Thyroid gland (tissue), 4 donors: ENCODE results near the gene TOX3. TPM values are rescaled to one million over a fixed set of nuclear protein-coding genes. Genes with fewer than 3 reads are reported as not detected.

Experiments used
- DNase-seq, 2 donors: peaks; one replicate each; pipeline ENCODE4 v3.0.0-alpha.2; 2019
- H3K27ac ChIP-seq, 3 donors: fragments of 200-600 bp; sonication (generic); 1 replicate in 2 of 3; 2 replicates in 1 of 3; pipeline ENCODE4 v1.5.1; 2016 to 2019; ENCODE audit warnings: mild to moderate bottlenecking in 1 of 3, moderate library complexity in 1 of 3
- H3K27me3 ChIP-seq: fragments of 200-600 bp; sonication (generic); one replicate; pipeline ENCODE4 v1.5.1; 2019
- H3K36me3 ChIP-seq, 2 donors: fragments of 200-600 bp; sonication (generic); one replicate each; pipeline ENCODE4 v1.5.1; 2016 to 2019
- H3K4me1 ChIP-seq, 2 donors: fragments of 200-600 bp; sonication (generic); one replicate each; pipeline ENCODE4 v1.5.1; 2017 to 2019
- H3K4me3 ChIP-seq, 3 donors: fragments of 200-600 bp; sonication (generic); replicated peaks in 1 of 3; 1 replicate in 2 of 3; 2 replicates in 1 of 3; pipeline ENCODE4 v1.5.1; 2016; ENCODE audit warnings: mild to moderate bottlenecking in 1 of 3
- H3K9me3 ChIP-seq: fragments of 200-600 bp; sonication (generic); one replicate; pipeline ENCODE4 v1.5.1; 2017
- POLR2A ChIP-seq, 2 donors: fragments of 450-650 bp; IDR thresholded peaks; one replicate each; pipeline ENCODE4 v1.6.1; 2017; ENCODE audit warnings: antibody characterized with exemption in 2 of 2, mild to moderate bottlenecking in 2 of 2, moderate library complexity in 1 of 2
- WGBS, 2 donors: methylation state at CpG; one replicate each; pipeline ENCODE4 v1.1.5; 2017; 5-methylcytosine and 5-hydroxymethylcytosine counted together
- intact Hi-C: fragments of 100-400 bp; cut with DNase I; formaldehyde crosslinking; loops from one replicate; pipeline ENCODE4 v1.15.1; 2023
- total RNA-seq, 4 donors: library from RNA; depleted of rRNA; stranded (reverse); fragments of >200 nt; gene quantifications; one replicate each; pipeline ENCODE4 v1.2.3, GENCODE V29; 2016
- TF ChIP-seq, protein P1 (sequence below), 6 experiments: fragments of 200-600 bp in 3 of 6; fragments of 450-650 bp in 3 of 6; sonication (generic) in 3 of 6; IDR thresholded peaks; one replicate each; pipeline ENCODE4 v1.5.1; 2016 to 2019; ENCODE audit warnings: antibody characterized with exemption in 6 of 6, mild to moderate bottlenecking in 2 of 6, inconsistent platforms in 1 of 6, moderate library complexity in 1 of 6

TOX3 gene
- total RNA-seq, 4 donors from 2014 or later = not detected

DNA sequence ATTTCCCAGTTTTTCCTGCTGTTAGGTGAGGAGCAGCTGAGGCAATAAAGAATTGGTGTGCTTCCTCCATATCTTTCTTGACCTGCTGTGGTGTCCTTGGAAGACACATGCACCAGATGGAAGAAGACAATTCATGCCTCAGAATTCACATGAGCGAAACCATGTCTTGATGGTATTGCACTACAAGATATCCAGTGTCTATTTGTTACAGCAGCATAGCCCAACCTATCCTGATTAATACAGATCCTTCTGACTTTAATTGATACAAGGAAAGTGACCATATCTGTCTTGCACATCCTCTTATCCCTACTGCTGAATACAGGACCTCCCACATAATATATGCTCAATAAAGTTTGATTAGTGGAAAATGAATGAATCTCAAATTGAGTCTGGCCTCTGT is 9.1 kb upstream of the TOX3 start:
- H3K9me3 ChIP-seq = no peaks in the 10 kb centered on the region
- H3K27ac ChIP-seq = no peak overlapping the region
- intact Hi-C loops = no loop called here
- no peaks in the 10 kb centered on the region for H3K4me1 ChIP-seq
- TF ChIP-seq POLR2A (IDR thresholded peaks at IDR 0.05) = no peak
- TF ChIP-seq, protein P1, sequence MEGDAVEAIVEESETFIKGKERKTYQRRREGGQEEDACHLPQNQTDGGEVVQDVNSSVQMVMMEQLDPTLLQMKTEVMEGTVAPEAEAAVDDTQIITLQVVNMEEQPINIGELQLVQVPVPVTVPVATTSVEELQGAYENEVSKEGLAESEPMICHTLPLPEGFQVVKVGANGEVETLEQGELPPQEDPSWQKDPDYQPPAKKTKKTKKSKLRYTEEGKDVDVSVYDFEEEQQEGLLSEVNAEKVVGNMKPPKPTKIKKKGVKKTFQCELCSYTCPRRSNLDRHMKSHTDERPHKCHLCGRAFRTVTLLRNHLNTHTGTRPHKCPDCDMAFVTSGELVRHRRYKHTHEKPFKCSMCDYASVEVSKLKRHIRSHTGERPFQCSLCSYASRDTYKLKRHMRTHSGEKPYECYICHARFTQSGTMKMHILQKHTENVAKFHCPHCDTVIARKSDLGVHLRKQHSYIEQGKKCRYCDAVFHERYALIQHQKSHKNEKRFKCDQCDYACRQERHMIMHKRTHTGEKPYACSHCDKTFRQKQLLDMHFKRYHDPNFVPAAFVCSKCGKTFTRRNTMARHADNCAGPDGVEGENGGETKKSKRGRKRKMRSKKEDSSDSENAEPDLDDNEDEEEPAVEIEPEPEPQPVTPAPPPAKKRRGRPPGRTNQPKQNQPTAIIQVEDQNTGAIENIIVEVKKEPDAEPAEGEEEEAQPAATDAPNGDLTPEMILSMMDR (IDR thresholded peaks at IDR 0.05) = no peak
- WGBS, 2 donors = 71 to 97% methylated on average over 1 of the region's 1 CpG
- DNase-seq = no peak
- H3K27me3 ChIP-seq = no peaks in the 10 kb centered on the region
- H3K4me3 ChIP-seq = no peak overlapping the region
- H3K36me3 ChIP-seq = no peaks in the 10 kb centered on the region

DNA sequence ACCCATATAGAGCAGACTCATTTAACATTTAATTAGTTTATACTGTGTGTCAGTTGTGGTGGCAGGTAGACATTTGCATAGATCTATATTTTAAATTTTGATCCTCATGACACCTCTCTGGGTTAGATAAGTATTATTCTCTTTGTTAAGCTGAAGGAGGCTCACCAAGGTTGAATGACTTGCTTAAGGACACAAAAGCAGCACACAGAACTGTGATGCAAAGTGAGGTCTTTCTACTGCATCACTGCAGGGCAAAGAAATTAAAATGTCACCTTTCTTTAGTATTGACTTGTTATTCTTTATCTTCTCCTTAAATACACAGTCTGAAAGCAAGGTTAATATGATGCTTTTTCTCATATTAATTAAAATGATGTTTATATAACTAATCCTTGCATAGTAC is 8.6 kb upstream of the TOX3 start:
- no peak overlapping the region for H3K27ac ChIP-seq
- H3K36me3 ChIP-seq = no peaks in the 10 kb centered on the region
- no peaks in the 10 kb centered on the region for H3K27me3 ChIP-seq
- no peaks in the 10 kb centered on the region for H3K9me3 ChIP-seq
- TF ChIP-seq, protein P1 (IDR thresholded peaks at IDR 0.05) = no peak
- TF ChIP-seq POLR2A (IDR thresholded peaks at IDR 0.05) = no peak
- H3K4me3 ChIP-seq = no peak overlapping the region
- no peaks in the 10 kb centered on the region for H3K4me1 ChIP-seq
- intact Hi-C loops = no loop called here
- DNase-seq = no peak

DNA sequence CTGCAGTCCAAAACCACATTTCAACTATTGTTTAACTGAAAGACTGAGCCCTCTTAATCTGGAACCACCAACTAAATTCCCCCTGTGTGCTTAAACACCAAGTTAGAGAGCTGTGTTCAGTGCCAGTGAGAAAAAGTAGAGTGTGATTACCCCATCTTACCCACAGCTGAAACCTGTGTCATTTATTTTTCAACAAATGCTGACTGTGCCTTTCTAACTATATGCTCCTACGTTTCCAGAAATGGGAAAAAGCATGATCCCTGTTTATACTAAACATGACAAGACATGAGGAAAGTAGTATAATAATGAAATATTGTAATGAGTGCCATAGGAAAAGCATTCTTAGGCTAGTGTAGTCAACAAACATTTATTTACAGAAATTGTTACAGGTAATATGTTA is 7.4 kb upstream of the TOX3 start:
- TF ChIP-seq POLR2A (IDR thresholded peaks at IDR 0.05) = no peak
- TF ChIP-seq, protein P1 (IDR thresholded peaks at IDR 0.05) = no peak
- H3K4me1 ChIP-seq = no peaks in the 10 kb centered on the region
- intact Hi-C loops = no loop called here
- H3K27ac ChIP-seq = no peak overlapping the region
- 72 to 78% methylated on average over 1 of the region's 1 CpG for WGBS, 2 donors
- H3K27me3 ChIP-seq = no peaks in the 10 kb centered on the region
- DNase-seq = no peak
- no peak overlapping the region for H3K4me3 ChIP-seq
- no peaks in the 10 kb centered on the region for H3K36me3 ChIP-seq
- H3K9me3 ChIP-seq = no peaks in the 10 kb centered on the region

DNA sequence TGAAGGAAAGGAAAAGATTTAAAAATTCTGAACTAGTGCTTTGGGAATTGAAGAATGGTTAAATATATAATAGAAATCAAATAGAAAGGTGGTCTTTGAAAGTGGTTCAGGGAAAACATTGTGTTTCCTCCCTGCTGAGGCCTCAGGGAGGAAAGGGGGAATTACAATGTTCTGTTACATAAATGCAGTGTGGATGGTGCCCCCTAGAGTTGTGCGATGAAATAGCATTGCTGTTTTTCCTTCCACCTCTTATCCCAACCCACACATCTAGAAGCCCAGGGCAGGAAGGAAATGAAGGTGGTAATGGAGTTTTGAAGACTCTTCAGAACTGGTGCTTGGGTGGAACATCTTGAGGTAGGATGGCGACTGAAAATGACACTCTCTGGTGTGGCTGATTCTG is 6.4 kb upstream of the TOX3 start:
- Histone ChIP-seq H3K9me3 (no peaks in the 10 kb centered on the region), H3K27me3 (no peaks in the 10 kb centered on the region), H3K4me1 (no peaks in the 10 kb centered on the region), H3K27ac (no peak overlapping the region), H3K36me3 (no peaks in the 10 kb centered on the region), H3K4me3 (no peak overlapping the region)
- DNase-seq = no peak
- intact Hi-C loops = no loop called here
- TF ChIP-seq, protein P1 (IDR thresholded peaks at IDR 0.05) = no peak
- TF ChIP-seq POLR2A (IDR thresholded peaks at IDR 0.05) = no peak
- 77 to 79% methylated on average over 2 of the region's 2 CpGs for WGBS, 2 donors

DNA sequence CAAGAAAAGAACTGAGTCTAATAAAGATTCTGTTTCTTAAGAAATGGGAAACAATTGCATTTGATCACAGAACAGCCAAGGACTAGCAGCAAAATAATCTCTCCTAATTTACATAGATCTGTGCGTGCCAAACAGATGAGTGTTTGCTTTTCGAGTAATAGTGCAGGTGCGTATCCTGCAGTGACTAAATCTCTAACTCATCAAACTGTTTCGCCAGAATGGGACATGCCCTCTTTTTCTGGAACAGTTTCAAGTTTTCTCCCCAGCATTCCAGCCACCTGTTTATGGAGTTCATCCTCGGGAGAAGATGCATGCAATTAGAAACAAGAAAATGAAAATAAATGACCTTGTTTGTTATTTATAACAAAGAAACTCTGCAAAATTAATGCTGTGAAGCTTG is 5.7 kb upstream of the TOX3 start:
- Histone ChIP-seq H3K4me3 (no peak overlapping the region), H3K27me3 (no peaks in the 10 kb centered on the region), H3K4me1 (no peaks in the 10 kb centered on the region), H3K27ac (no peak overlapping the region), H3K9me3 (no peaks in the 10 kb centered on the region), H3K36me3 (no peaks in the 10 kb centered on the region)
- WGBS, 2 donors = 59 to 61% methylated on average over 5 of the region's 5 CpGs
- no peak for DNase-seq
- intact Hi-C loops = no loop called here
- TF ChIP-seq, protein P1 (IDR thresholded peaks at IDR 0.05) = no peak
- TF ChIP-seq POLR2A (IDR thresholded peaks at IDR 0.05) = no peak
